Naive thymus-derived CD8-positive, alpha-beta T cell (primary cell): Measurements from ENCODE around the gene ITIH1. TPM values are rescaled to one million over a fixed set of nuclear protein-coding genes. Genes with fewer than 3 reads are reported as not detected.

ENCODE experiments used
- ATAC-seq, 2 donors: fragments of 150-1000 bp; cut with Tn5 transposase in 1 of 2; sonication (Bioruptor Pico), chemical (Tn5 transposase) in 1 of 2; 1 replicate in 1 of 2; 2 replicates in 1 of 2; pipeline ENCODE4 v1.10.0; 2021; ENCODE audit warnings: mild to moderate bottlenecking in 2 of 2, moderate library complexity in 2 of 2
- POLR2A ChIA-PET: fragments of 350-600 bp; sonication (Branson Sonifier 250); formaldehyde crosslinking; loops from one replicate; lab custom pipeline; 2021; ENCODE audit warnings: antibody characterized with exemption; lab: Charles Lee
- DNase-seq, 10 donors: peaks; one replicate each; pipeline versions ENCODE4 v3.0.0 to v3.0.0-alpha.2; 2020 to 2022
- H3K27ac Mint-ChIP-seq, 10 donors: one replicate each; pipeline ENCODE4 v1.8.0; 2020 to 2022; ENCODE audit warnings: mild to moderate bottlenecking in 10 of 10, mixed read lengths in 10 of 10, moderate library complexity in 4 of 10, inconsistent platforms in 1 of 10
- H3K27me3 Mint-ChIP-seq, 5 donors: one replicate each; pipeline ENCODE4 v1.8.0; 2021 to 2022; ENCODE audit warnings: mixed read lengths in 5 of 5
- H3K36me3 Mint-ChIP-seq, 3 donors: one replicate each; pipeline ENCODE4 v1.8.0; 2020 to 2022; ENCODE audit warnings: mixed read lengths in 3 of 3, mild to moderate bottlenecking in 2 of 3, inconsistent platforms in 1 of 3
- H3K4me1 Mint-ChIP-seq, 4 donors: one replicate each; pipeline ENCODE4 v1.8.0; 2021 to 2022; ENCODE audit warnings: mixed read lengths in 4 of 4
- H3K4me3 Mint-ChIP-seq, 10 donors: one replicate each; pipeline ENCODE4 v1.8.0; 2020 to 2022; ENCODE audit warnings: mild to moderate bottlenecking in 10 of 10, mixed read lengths in 10 of 10, moderate library complexity in 6 of 10, inconsistent platforms in 1 of 10
- H3K9me3 Mint-ChIP-seq, 9 donors: one replicate each; pipeline ENCODE4 v1.8.0; 2020 to 2022; ENCODE audit warnings: mixed read lengths in 9 of 9, mild to moderate bottlenecking in 3 of 9, inconsistent platforms in 1 of 9, moderate library complexity in 1 of 9
- polyA plus RNA-seq, 3 donors: library from polyadenylated mRNA; unstranded; fragments of 300-500 nt; fragmentation: Illumina TruSeq; gene quantifications; one replicate each; pipeline ENCODE4 v1.2.3, GENCODE V29; 2021
- total RNA-seq, 8 experiments: library from RNA in 2 of 8; stranded (reverse) in 2 of 8; gene quantifications; one replicate each; pipeline ENCODE4 v1.2.3 and lab custom pipeline; 2021 to 2026

The ITIH1 gene
- total and polyA plus RNA-seq, 5 experiments from 2014 or later = not detected

GRCh38 chr3:52839892-52840545 is 62.6 kb downstream of the ITIH1 start:
- POLR2A ChIA-PET = no interaction called here
- no peak for DNase-seq
- no peaks in the 10 kb centered on the region for H3K9me3 Mint-ChIP-seq

GRCh38 chr3:52841211-52841980 is 64.0 kb downstream of the ITIH1 start:
- Mint-ChIP-seq H3K27me3 (no peaks in the 10 kb centered on the region), H3K4me3 (no peak overlapping the region), H3K27ac (peak overlapping the region in 3 of 10 donors; percentile 48 to 73 (median 65)), H3K36me3 (peaks cover 0 to 38% (median 14%) of the 10 kb centered on the region in 3 donors), H3K4me1 (peaks cover 12 to 31% (median 30%) of the 10 kb centered on the region in 4 donors), H3K9me3 (no peaks in the 10 kb centered on the region)
- POLR2A ChIA-PET = no interaction called here
- DNase-seq = no peak
- no peak for ATAC-seq

More at GRCh38 chr3:52839892-52840545, 62.6 kb downstream of the ITIH1 start:
- peaks cover 9 to 31% (median 30%) of the 10 kb centered on the region in 4 donors for H3K4me1 Mint-ChIP-seq
- no peak overlapping the region for H3K4me3 Mint-ChIP-seq
- peaks cover 0 to 42% (median 14%) of the 10 kb centered on the region in 3 donors for H3K36me3 Mint-ChIP-seq
- no peaks in the 10 kb centered on the region for H3K27me3 Mint-ChIP-seq
- H3K27ac Mint-ChIP-seq = peak overlapping the region in 1 of 10 donors; percentile 33
- ATAC-seq = no peak

Other genes starting within 250 kb of the ITIH1 start
- 1 to 10 TPM; 2.3 to 3.5 TPM for gene NT5DC2, start 243.7 kb upstream of the ITIH1 start, total RNA-seq
- gene NT5DC2, start 243.7 kb upstream of the ITIH1 start, polyA plus RNA-seq = under 1 TPM in 2 of 3 donors, not detected in 1; 0.28 to 0.34 TPM
- 10 to 100 TPM in 1 of 2 experiments, 1 to 10 TPM in 1; 9.7 to 13.4 TPM for gene UQCC5, start 241.0 kb upstream of the ITIH1 start, total RNA-seq
- 10 to 100 TPM; 29.1 to 35.1 (median 29.4) TPM for gene UQCC5, start 241.0 kb upstream of the ITIH1 start, polyA plus RNA-seq
- 10 to 100 TPM; 66.0 to 72.9 TPM for gene PBRM1, start 91.7 kb upstream of the ITIH1 start, total RNA-seq
- gene PBRM1, start 91.7 kb upstream of the ITIH1 start, polyA plus RNA-seq = 10 to 100 TPM; 71.8 to 81.4 (median 80.5) TPM
- gene GNL3, start 91.6 kb upstream of the ITIH1 start, total RNA-seq = 100 to 1,000 TPM; 107 to 109 TPM
- gene GNL3, start 91.6 kb upstream of the ITIH1 start, polyA plus RNA-seq = 10 to 100 TPM; 41.8 to 77.5 (median 73.2) TPM
- gene GLT8D1, start 71.8 kb upstream of the ITIH1 start, total RNA-seq = 10 to 100 TPM; 39.2 to 41.0 TPM
- gene GLT8D1, start 71.8 kb upstream of the ITIH1 start, polyA plus RNA-seq = 10 to 100 TPM; 54.8 to 67.4 (median 58.3) TPM
- gene SPCS1, start 71.5 kb upstream of the ITIH1 start, total RNA-seq = 10 to 100 TPM; 80.1 to 89.9 TPM
- gene SPCS1, start 71.5 kb upstream of the ITIH1 start, polyA plus RNA-seq = 100 to 1,000 TPM; 340 to 369 (median 348) TPM
- gene NEK4, start 6.7 kb upstream of the ITIH1 start, total RNA-seq = 10 to 100 TPM; 24.4 to 25.3 TPM
- 10 to 100 TPM in 2 of 3 donors, 1 to 10 TPM in 1; 6.2 to 12.4 (median 10.3) TPM for gene NEK4, start 6.7 kb upstream of the ITIH1 start, polyA plus RNA-seq
- gene ITIH3, start 17.2 kb downstream of the ITIH1 start, total RNA-seq = not detected
- under 1 TPM in 1 of 3 donors, not detected in 2; 0.40 TPM for gene ITIH3, start 17.2 kb downstream of the ITIH1 start, polyA plus RNA-seq
- 10 to 100 TPM; 28.8 to 32.6 TPM for gene ITIH4, start 53.1 kb downstream of the ITIH1 start, total RNA-seq
- gene ITIH4, start 53.1 kb downstream of the ITIH1 start, polyA plus RNA-seq = under 1 TPM in 2 of 3 donors, not detected in 1; 0.05 to 0.60 TPM
- gene MUSTN1, start 57.4 kb downstream of the ITIH1 start, total RNA-seq = 1 to 10 TPM in 1 of 2 experiments, not detected in 1; 3.4 TPM
- gene MUSTN1, start 57.4 kb downstream of the ITIH1 start, polyA plus RNA-seq = under 1 TPM in 1 of 3 donors, not detected in 2; 0.68 TPM
- gene STIMATE, start 119.9 kb downstream of the ITIH1 start, total RNA-seq = 10 to 100 TPM; 19.5 to 26.5 TPM
- gene STIMATE, start 119.9 kb downstream of the ITIH1 start, polyA plus RNA-seq = 1 to 10 TPM; 5.1 to 6.3 (median 5.3) TPM